Measurements from ENCODE around the gene FOXF2.

DNA sequence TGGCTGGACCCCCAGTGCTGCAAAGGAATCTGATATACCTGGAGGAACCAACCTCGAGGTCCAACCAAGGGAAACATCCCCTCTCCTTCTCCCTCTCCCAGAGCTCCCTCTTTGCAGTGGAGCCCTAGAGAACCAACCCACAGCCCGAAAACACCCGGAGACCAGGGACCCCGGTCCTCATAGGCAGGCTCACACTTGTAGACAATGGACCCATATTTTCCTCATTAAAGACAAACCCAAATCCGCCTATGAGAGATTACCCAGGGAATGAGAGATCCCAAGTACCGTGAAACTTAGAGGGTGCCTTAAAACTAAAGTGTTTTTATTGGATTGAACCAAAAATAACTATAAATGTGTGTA lies 9.6 kb upstream of the FOXF2 start:
- TF ChIP-seq EZH2phosphoT487 (IDR thresholded peaks at IDR 0.05; ENCODE audit: borderline replicate concordance, low read length) (no peak), EZH2 (IDR thresholded peaks at IDR 0.05; ENCODE audit: low read length, unreplicated experiment) (no peak)
- TF ChIP-seq, protein P1, sequence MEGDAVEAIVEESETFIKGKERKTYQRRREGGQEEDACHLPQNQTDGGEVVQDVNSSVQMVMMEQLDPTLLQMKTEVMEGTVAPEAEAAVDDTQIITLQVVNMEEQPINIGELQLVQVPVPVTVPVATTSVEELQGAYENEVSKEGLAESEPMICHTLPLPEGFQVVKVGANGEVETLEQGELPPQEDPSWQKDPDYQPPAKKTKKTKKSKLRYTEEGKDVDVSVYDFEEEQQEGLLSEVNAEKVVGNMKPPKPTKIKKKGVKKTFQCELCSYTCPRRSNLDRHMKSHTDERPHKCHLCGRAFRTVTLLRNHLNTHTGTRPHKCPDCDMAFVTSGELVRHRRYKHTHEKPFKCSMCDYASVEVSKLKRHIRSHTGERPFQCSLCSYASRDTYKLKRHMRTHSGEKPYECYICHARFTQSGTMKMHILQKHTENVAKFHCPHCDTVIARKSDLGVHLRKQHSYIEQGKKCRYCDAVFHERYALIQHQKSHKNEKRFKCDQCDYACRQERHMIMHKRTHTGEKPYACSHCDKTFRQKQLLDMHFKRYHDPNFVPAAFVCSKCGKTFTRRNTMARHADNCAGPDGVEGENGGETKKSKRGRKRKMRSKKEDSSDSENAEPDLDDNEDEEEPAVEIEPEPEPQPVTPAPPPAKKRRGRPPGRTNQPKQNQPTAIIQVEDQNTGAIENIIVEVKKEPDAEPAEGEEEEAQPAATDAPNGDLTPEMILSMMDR (conservative IDR thresholded peaks at IDR 0.05; ENCODE audit: low read depth, low read length) = no peak
